ENCODE measurements around the gene CHRNG. TPM values are rescaled to one million over a fixed set of nuclear protein-coding genes. Genes with fewer than 3 reads are reported as not detected.

The CHRNG gene, protein sequence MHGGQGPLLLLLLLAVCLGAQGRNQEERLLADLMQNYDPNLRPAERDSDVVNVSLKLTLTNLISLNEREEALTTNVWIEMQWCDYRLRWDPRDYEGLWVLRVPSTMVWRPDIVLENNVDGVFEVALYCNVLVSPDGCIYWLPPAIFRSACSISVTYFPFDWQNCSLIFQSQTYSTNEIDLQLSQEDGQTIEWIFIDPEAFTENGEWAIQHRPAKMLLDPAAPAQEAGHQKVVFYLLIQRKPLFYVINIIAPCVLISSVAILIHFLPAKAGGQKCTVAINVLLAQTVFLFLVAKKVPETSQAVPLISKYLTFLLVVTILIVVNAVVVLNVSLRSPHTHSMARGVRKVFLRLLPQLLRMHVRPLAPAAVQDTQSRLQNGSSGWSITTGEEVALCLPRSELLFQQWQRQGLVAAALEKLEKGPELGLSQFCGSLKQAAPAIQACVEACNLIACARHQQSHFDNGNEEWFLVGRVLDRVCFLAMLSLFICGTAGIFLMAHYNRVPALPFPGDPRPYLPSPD
- total RNA-seq, result not detected
- under 1 TPM; 0.10 to 0.26 TPM for polyA plus RNA-seq
- not detected for total RNA-seq

DNA sequence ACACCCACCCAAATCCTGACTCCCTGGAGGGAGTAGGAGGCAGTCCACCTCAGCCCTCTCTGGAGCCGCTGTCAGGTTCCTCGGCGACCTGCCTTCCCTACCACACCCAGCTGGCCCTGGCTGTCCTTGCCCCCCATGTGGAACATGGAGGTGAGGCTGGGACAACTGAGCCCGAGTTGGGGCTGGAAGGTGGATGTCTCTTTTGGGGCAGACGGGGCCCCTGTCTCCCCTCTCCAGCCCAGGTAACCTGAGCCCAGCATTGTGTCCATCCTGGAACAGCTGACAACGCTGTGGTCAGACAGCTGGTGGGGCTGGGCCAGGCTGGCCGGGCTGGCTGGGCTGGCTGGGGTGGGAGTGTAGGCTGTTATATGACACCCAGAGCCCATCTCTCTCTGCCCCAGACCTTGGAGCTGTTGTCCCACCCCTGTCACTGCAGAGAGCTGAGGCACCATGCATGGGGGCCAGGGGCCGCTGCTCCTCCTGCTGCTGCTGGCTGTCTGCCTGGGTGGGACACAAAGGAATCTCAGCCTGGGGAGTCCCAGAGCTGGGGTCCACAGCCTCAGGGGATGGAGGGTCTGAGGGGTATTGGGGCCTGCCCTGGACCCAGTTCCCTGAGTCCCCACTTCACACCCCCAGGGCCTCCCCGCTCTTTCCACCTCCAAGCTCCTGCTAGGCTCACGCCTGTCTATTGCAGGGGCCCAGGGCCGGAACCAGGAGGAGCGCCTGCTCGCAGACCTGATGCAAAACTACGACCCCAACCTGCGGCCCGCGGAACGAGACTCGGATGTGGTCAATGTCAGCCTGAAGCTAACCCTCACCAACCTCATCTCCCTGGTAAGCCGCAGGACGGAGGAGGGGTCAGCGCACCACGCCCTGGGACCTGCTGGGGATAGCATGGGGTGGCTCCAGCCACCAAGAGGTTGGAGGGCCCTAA, at the start of gene CHRNG:
Gene CHRNG, plus strand, starts transcription at position 395 of the 934 bp plus-strand sequence. Its CDS starts 56 bp downstream, at position 451.
- ChIA-PET CTCF (no interaction called here), POLR2A (no interaction called here)
- intact Hi-C loops (cut with micrococcal nuclease), result no loop called here
- no peak within 1 kb of the TSS for H3K27ac ChIP-seq (ENCODE audit: low read depth, low read length)
- H3K4me3 ChIP-seq (ENCODE audit: low read length), result no peak within 1 kb of the TSS
- peaks cover 0 to 7% (median under 1%) of the 10 kb centered on the region in 5 donors for H3K36me3 Mint-ChIP-seq
- H3K9me3 Mint-ChIP-seq, result peaks cover 0 to 6% (median 0%) of the 10 kb centered on the region in 11 donors
- H3K4me1 Mint-ChIP-seq, result peaks cover 0 to 21% (median 8%) of the 10 kb centered on the region in 7 donors
- no peak within 1 kb of the TSS for H3K4me3 Mint-ChIP-seq
- no peaks in the 10 kb centered on the region for H3K27me3 ChIP-seq (ENCODE audit: control insufficient read depth in 2 of 2, insufficient read depth in 2 of 2, low read length in 2 of 2)
- peaks cover 0 to 3% (median 0%) of the 10 kb centered on the region in 3 experiments for H3K36me3 ChIP-seq (ENCODE audit: control insufficient read depth in 2 of 3, insufficient read depth in 3 of 3, low read length in 3 of 3)
- no peaks in the 10 kb centered on the region for H3K4me1 ChIP-seq (ENCODE audit: control insufficient read depth in 2 of 2, insufficient read depth in 2 of 2, low read length in 2 of 2)
- H3K27ac Mint-ChIP-seq, result no peak within 1 kb of the TSS
- DNase-seq, result no peak
- peaks cover 0 to 7% (median 0%) of the 10 kb centered on the region in 3 experiments for H3K9me3 ChIP-seq (ENCODE audit: control insufficient read depth in 2 of 3, low read length in 3 of 3)
- ATAC-seq, result no peak
- H3K27me3 Mint-ChIP-seq, result peaks cover 0 to 12% (median 9%) of the 10 kb centered on the region in 5 donors

DNA sequence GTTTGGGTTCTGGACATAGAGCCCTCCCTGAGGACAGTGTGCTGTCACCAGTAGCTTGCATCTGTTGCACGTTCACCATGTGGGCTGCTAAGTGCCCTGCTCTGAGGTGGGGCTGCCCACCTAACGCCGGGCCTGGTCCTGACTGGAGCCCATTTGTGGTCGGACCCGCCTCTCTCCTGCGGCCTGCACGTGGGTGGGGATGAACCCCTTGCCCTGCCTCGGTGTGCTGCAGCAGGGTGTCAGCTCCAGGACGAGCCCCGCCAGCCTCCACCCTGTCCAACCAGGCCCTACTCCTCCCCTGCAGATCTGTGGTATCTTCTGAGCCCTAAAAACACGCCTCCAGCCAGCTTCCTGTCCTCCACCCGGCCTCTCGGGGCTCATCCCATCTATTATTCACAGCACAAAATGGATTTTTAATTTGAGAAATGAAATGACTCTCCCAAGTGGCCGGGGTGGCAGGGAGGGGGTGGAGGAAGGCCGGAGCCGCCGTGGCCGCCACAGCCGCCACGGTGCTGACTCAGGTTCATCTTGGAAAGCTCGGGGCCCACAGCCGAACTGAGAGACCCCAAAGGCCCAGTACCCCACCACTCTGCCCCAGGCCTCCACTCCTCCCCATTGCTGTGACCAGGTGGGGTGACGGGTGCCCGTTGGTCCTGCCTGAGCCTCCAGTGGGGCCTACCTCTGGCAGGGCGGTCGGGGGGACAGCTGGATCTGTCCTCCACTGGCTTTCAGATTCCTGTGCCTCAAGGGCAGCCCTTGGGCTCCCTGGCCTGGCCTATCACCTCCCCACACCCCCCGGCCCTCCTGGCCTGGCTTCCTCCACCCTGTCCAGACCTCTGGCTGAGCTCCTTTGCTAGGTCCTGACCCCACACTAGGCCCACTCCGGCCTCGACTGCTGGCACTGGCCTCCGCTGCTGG, 49.0 kb upstream of the CHRNG start:
- Mint-ChIP-seq H3K27me3 (peaks cover 20 to 45% (median 26%) of the 10 kb centered on the region in 5 donors), H3K9me3 (no peaks in the 10 kb centered on the region), H3K27ac (no peak overlapping the region), H3K4me1 (peaks cover 0 to 5% (median 4%) of the 10 kb centered on the region in 7 donors), H3K4me3 (no peak overlapping the region), H3K36me3 (no peaks in the 10 kb centered on the region)
- POLR2A ChIA-PET, result no interaction called here
- Histone ChIP-seq H3K9me3 (ENCODE audit: control insufficient read depth in 2 of 3, low read length in 3 of 3) (no peaks in the 10 kb centered on the region), H3K36me3 (ENCODE audit: control insufficient read depth in 2 of 3, insufficient read depth in 3 of 3, low read length in 3 of 3) (no peaks in the 10 kb centered on the region), H3K27ac (ENCODE audit: low read depth, low read length) (no peak overlapping the region), H3K4me1 (ENCODE audit: control insufficient read depth in 2 of 2, insufficient read depth in 2 of 2, low read length in 2 of 2) (no peaks in the 10 kb centered on the region), H3K27me3 (ENCODE audit: control insufficient read depth in 2 of 2, insufficient read depth in 2 of 2, low read length in 2 of 2) (no peaks in the 10 kb centered on the region), H3K4me3 (ENCODE audit: low read length) (no peak overlapping the region)
- intact Hi-C loops (cut with micrococcal nuclease), result no loop called here
- CTCF ChIA-PET, result no interaction called here
- peak in 1 of 9 donors; percentile 5 for DNase-seq
- ATAC-seq, result no peak

DNA sequence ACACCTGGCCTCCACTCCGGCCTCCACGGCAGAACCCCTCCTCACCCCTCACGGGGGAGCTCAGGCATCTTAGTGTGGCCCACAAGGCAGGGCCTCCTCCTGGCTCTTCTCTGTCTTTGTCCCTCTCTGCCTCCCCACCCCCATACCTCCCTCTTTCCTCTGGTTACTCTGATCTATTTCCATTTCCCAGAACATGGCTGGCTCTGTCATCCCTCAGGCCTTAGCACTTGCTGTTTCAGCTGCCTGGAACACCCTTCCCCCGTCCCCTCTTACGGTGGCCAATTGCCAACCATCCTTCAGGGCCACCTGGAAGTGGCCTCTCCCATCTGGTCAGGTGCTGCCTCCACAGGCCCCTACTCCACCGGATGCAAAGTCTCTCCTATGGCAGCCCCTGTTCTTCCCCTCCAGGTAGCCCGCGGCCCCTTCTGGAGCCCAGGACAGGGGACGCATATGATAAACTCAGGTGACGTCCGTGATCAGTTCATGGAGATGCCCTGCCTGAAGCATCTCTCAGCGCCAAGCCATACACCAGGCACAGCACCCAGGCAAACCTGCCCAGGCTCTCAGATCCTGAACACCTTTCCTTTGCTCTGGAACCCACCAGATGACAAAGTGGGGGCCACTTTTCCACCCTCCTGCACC, 48.2 kb upstream of the CHRNG start:
- POLR2A ChIA-PET, result no interaction called here
- Histone ChIP-seq H3K4me1 (ENCODE audit: control insufficient read depth in 2 of 2, insufficient read depth in 2 of 2, low read length in 2 of 2) (no peaks in the 10 kb centered on the region), H3K9me3 (ENCODE audit: control insufficient read depth in 2 of 3, low read length in 3 of 3) (no peaks in the 10 kb centered on the region), H3K4me3 (ENCODE audit: low read length) (no peak overlapping the region), H3K27ac (ENCODE audit: low read depth, low read length) (no peak overlapping the region), H3K27me3 (ENCODE audit: control insufficient read depth in 2 of 2, insufficient read depth in 2 of 2, low read length in 2 of 2) (no peaks in the 10 kb centered on the region), H3K36me3 (ENCODE audit: control insufficient read depth in 2 of 3, insufficient read depth in 3 of 3, low read length in 3 of 3) (no peaks in the 10 kb centered on the region)
- CTCF ChIA-PET, result no interaction called here
- no peak overlapping the region for H3K27ac Mint-ChIP-seq
- peak overlapping the region in 1 of 10 donors; percentile 13 for H3K4me3 Mint-ChIP-seq
- ATAC-seq, result no peak
- no peaks in the 10 kb centered on the region for H3K36me3 Mint-ChIP-seq
- peaks cover 0 to 5% (median 4%) of the 10 kb centered on the region in 7 donors for H3K4me1 Mint-ChIP-seq
- H3K9me3 Mint-ChIP-seq, result no peaks in the 10 kb centered on the region
- intact Hi-C loops (cut with micrococcal nuclease), result no loop called here
- peaks cover 20 to 43% (median 25%) of the 10 kb centered on the region in 5 donors for H3K27me3 Mint-ChIP-seq
- DNase-seq, result peak in 1 of 9 donors; percentile 2

DNA sequence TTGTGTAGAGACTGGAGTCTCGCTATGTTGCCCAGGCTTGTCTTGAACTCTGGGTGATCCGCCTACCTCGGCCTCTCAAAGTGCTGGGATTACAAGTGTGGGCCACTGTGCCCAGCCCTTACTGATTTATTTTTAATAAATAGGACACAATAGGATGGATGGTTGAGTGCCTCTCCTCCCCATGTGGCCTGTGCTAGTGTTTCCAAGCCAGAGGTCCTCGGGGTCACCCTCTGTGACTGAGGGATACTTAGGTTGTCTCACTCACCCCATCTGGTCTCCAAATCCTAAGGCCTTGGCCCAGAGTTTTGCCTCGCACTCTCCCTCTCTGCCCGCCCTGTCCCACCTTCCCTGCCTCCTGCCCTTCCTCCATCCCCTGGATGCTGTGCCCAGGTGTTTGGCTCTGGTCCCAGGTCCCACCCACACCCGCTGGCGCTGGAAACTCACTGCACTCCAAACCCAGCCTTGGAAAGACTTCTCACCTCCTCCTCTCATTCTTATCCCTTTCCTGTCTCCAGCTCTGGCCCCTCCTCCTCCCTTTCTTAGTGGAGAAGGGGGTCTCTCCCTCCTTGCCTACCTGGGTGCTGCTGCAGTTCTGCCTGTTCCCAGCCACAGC, 47.1 kb upstream of the CHRNG start:
- H3K4me1 Mint-ChIP-seq, result peaks cover 0 to 5% (median 4%) of the 10 kb centered on the region in 7 donors
- peaks cover 20 to 38% (median 25%) of the 10 kb centered on the region in 5 donors for H3K27me3 Mint-ChIP-seq
- POLR2A ChIA-PET, result no interaction called here
- ATAC-seq (no peak), DNase-seq (no peak)
- H3K27ac ChIP-seq (ENCODE audit: low read depth, low read length), result no peak overlapping the region
- intact Hi-C loops (cut with micrococcal nuclease), result no loop called here
- no peaks in the 10 kb centered on the region for H3K4me1 ChIP-seq (ENCODE audit: control insufficient read depth in 2 of 2, insufficient read depth in 2 of 2, low read length in 2 of 2)
- no peak overlapping the region for H3K4me3 Mint-ChIP-seq
- H3K4me3 ChIP-seq (ENCODE audit: low read length), result no peak overlapping the region
- no peaks in the 10 kb centered on the region for H3K9me3 ChIP-seq (ENCODE audit: control insufficient read depth in 2 of 3, low read length in 3 of 3)
- H3K27ac Mint-ChIP-seq, result no peak overlapping the region
- H3K27me3 ChIP-seq (ENCODE audit: control insufficient read depth in 2 of 2, insufficient read depth in 2 of 2, low read length in 2 of 2), result no peaks in the 10 kb centered on the region
- H3K36me3 ChIP-seq (ENCODE audit: control insufficient read depth in 2 of 3, insufficient read depth in 3 of 3, low read length in 3 of 3), result no peaks in the 10 kb centered on the region
- CTCF ChIA-PET, result no interaction called here
- H3K36me3 Mint-ChIP-seq, result no peaks in the 10 kb centered on the region
- no peaks in the 10 kb centered on the region for H3K9me3 Mint-ChIP-seq

DNA sequence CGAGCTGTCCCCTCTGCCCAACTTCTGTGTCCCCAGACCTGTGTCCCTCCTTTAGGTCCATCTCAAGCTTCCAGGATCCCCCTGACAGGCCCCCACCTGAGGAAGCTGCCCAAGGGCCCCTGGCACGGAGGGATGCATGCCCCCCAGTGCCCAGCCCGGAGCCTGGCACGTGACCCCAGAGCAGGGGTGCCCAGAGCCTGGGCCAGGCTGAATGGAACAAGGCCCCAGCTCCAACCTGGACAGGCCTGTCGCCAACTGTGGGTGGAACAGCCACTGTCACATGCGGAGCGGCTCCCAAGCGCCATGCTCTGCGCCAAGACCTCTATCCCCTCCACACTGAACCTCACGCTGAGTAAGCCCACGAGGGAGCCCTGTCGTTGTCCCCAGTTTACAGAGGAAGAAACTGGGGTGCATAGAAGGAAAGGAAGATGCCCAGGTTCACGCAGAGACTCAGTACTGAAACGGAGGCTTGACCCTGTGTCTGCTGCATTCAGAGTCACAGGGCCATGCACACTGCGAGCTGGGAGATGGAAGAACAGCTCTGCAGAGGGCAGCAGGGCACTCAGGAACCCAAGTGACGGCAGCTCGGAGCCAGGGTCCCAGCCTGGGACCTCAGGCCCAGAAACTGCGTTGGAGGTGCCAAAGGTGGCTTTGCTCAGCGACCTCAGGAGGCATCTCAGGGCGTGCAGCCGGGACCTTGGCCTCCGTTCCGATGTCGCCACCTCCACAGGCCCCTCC, 46.4 kb upstream of the CHRNG start:
- H3K36me3 Mint-ChIP-seq, result no peaks in the 10 kb centered on the region
- no peaks in the 10 kb centered on the region for H3K36me3 ChIP-seq (ENCODE audit: control insufficient read depth in 2 of 3, insufficient read depth in 3 of 3, low read length in 3 of 3)
- no peak for ATAC-seq
- DNase-seq, result no peak
- H3K4me3 Mint-ChIP-seq, result no peak overlapping the region
- H3K9me3 ChIP-seq (ENCODE audit: control insufficient read depth in 2 of 3, low read length in 3 of 3), result no peaks in the 10 kb centered on the region
- H3K27ac ChIP-seq (ENCODE audit: low read depth, low read length), result no peak overlapping the region
- no peak overlapping the region for H3K4me3 ChIP-seq (ENCODE audit: low read length)
- H3K4me1 Mint-ChIP-seq, result peaks cover 0 to 5% (median 4%) of the 10 kb centered on the region in 7 donors
- intact Hi-C loops (cut with micrococcal nuclease), result no loop called here
- POLR2A ChIA-PET, result no interaction called here
- no peaks in the 10 kb centered on the region for H3K27me3 ChIP-seq (ENCODE audit: control insufficient read depth in 2 of 2, insufficient read depth in 2 of 2, low read length in 2 of 2)
- no peaks in the 10 kb centered on the region for H3K9me3 Mint-ChIP-seq
- CTCF ChIA-PET, result no interaction called here
- H3K27me3 Mint-ChIP-seq, result peaks cover 20 to 35% (median 25%) of the 10 kb centered on the region in 5 donors
- no peak overlapping the region for H3K27ac Mint-ChIP-seq
- no peaks in the 10 kb centered on the region for H3K4me1 ChIP-seq (ENCODE audit: control insufficient read depth in 2 of 2, insufficient read depth in 2 of 2, low read length in 2 of 2)
